NCI-H1105 (cell line): ENCODE measurements around the gene PRSS23.
"Not testable (repeated sequence)": the region's sequence is repeated elsewhere in the genome, so short reads cannot be mapped to it uniquely, and the experiment has no call there.

Source experiments
- DNase-seq: peaks from one replicate; lab custom pipeline; 2025; lab: John Stamatoyannopoulos, UW

The PRSS23 gene, protein sequence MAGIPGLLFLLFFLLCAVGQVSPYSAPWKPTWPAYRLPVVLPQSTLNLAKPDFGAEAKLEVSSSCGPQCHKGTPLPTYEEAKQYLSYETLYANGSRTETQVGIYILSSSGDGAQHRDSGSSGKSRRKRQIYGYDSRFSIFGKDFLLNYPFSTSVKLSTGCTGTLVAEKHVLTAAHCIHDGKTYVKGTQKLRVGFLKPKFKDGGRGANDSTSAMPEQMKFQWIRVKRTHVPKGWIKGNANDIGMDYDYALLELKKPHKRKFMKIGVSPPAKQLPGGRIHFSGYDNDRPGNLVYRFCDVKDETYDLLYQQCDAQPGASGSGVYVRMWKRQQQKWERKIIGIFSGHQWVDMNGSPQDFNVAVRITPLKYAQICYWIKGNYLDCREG

GRCh38 chr11:86800076-86800959 is at the start of gene PRSS23:
Gene PRSS23, plus strand, starts transcription at chr11:86800542. Its CDS starts 7,102 bp downstream, at chr11:86807644.
- DNase-seq = peak; percentile 61

- no peak for DNase-seq
Observed at GRCh38 chr11:86753459-86753858, 46.9 kb upstream of the PRSS23 start.

DNA sequence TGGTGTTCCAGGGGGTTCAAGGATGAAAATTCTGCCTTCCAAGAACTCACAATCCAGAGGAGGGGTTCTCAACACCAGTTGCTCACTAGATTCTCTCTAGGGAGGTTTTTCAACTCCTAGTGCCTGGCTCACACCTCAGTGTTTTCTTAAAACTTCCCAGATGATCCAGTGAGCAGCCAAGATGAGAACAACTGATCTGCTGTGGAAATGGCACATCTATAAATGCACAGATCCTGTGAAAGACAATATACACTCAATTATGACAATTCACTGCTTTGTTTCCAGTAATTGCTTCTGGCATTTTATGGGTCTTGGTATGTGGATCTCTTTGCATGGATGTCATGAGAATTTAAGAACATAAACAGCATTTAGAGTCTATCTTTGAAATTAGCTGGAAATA is 45.2 kb upstream of the PRSS23 start:
- DNase-seq = no peak

DNA sequence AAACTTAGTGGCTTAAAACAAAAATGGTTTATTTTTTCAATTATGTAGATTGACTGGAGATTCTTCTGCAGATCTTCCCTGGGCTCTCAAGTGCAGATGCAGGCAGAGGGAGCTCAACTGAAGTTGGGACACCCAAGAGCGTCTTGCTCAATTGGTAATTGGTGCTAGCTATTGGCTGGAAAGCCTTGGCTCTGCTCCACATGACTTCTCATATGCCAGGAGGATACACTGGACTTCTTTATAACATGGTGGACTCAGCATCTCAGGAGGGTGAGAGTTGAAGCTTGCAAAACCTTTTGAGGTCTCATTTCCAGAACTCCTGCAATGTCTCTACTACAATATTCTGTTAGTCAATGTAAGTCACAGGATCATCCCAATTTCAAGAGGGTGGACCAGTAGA is 42.2 kb upstream of the PRSS23 start:
- DNase-seq = no peak

DNA sequence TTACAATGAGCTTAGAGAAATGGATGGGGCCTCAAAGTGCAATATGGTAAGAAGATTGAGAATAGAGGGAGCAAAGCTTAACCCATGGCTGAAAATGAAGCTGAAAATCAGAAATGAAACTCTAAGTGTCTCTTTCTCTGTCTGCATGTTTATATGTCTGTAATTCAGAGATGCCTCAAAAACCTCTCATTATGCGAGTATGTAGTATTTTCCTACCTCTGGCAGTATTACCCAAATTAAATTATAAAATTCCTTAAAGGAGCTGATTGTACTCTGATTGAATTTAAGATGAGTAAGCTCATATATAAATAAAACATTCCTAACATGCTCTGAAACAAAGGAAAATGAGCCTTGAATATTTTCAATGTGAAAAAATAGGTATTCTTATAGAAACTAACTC is 39.8 kb upstream of the PRSS23 start:
- no peak for DNase-seq

DNA sequence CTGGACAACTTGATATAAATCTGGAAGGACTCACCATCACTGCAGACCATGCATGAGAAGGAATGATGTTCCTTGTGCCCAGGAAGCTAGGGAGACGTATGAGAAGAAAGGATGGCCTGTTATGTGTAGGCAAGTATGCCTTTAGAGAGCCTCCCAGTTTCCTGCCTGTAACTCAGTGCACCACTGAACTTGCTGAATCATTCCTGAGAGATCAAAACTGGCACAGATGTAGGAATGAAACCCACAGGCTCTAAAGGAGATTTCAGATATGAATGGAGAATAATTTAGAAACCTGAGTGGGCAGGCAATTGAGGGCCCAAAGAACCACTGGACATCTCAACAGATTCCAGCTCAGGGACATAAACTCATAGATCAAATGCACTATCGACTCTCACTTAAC is 38.4 kb upstream of the PRSS23 start:
- DNase-seq = no peak

DNA sequence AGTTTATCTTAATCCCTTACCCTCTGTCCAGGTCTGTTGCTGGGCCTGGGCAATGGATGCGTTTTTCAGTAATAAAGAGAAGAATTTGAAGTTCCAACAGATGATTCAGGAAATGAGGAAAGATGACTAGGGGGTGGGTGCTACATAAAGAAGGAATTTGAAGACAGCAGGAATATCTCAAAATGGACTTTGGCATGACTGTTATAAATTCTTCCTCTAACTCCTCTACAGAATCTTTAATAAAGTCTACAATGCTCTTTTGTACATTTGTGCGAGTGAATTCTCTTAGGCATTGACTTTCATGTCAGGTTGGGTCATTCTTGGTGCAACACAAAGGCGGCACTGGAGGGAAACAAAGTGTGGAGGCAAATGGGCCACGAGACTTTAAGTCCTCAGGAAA is 35.1 kb upstream of the PRSS23 start:
- DNase-seq = no peak

- no peak for DNase-seq
Observed at GRCh38 chr11:86765878-86766277, 34.5 kb upstream of the PRSS23 start.

DNA sequence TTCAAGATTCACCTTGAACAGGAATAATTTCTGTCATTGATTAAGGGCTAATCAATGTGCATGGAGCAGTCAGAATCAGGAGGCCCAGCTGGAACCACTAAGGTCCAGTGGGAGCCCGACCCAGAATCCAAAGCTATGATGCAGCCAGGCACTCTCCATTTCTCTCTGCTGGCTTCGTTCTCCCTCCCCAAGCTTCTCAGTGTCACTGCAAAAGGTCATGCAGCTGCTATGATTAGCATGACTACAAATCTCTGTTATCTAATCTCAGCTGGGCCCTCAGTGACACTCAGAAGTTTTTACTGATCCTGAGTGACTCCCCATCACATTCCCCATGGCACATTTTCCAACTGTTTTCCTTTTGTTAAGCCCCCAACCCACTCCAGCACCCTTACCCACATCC is 31.1 kb upstream of the PRSS23 start:
- DNase-seq = no peak

DNA sequence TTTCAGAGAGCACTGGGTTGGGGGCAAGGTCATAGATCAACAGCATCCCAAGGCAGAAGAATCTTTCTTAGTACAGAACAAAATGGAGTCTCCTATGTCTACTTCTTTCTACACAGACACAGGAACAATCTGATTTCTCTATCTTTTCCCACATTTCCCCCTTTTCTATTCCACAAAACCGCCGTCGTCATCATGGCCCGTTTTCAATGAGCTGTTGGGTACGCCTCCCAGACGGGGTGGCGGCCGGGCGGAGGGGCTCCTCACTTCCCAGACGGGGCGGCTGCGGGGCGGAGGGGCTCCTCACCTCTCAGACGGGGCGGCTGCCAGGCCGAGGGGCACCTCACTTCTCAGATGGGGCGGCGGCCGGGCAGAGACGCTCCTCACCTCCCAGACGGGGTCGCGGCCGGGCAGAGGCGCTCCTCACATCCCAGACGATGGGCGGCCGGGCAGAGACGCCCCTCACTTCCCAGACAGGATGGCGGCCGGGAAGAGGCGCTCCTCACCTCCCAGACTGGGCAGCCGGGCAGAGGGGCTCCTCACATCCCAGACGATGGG is 29.8 kb upstream of the PRSS23 start:
- not testable (repeated sequence) for DNase-seq

DNA sequence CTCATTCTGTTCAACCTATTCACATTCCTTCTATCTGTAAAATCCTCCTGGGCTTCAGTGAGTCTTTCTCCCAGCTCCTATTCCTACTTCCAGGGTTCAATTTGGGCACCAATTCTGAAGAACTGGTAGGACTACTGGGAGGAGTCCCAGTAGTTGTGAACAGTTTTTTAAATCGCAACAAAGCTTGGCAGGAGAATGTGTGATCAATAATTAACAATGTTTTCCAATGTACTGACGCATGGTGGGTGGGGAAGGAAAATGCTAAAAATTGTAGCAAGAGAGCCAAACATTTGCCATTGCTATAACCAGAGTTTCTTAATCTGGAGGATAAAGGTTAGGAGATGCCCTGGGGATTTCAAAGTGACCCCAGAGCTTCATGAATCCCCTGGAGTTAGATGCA is 27.3 kb upstream of the PRSS23 start:
- no peak for DNase-seq

DNA sequence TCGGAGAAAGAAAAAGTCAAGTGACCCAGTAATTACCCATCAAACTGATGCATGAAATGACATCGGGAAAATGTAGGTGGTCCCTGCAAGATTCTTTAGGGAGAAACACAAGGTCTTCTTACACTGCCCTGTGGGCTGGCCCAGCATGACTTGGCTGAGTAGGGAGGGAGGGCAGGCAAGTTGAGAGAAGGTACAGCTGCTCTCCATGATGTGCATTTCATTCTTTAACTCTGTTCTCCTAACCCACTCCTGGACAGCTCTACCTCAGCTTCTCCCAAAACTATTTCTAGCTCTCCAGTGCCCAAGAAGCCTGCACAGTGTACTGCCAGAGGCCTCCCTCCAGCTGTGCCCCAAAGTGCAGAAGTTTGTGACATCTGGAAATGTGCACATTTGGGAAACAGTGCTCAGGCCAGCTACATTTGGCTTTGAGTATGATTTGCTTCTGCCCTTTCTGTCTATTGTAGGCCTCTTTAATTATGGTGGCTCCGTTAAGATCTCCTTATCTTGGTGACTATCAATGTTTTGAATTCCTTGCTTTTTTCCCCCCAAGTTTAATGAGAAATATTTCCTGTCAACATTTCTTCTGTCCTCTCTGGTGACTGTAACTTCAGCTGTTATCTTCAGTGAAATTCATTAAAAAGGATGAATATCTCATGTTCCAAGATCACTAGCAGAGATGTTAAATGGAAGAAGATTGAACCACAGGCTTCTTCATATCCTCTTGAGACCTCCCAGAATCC is 26.7 kb upstream of the PRSS23 start:
- no peak for DNase-seq

- DNase-seq = no peak
Observed at GRCh38 chr11:86774417-86774816, 25.9 kb upstream of the PRSS23 start.

- no peak for DNase-seq
Observed at GRCh38 chr11:86775361-86775760, 25.0 kb upstream of the PRSS23 start.

DNA sequence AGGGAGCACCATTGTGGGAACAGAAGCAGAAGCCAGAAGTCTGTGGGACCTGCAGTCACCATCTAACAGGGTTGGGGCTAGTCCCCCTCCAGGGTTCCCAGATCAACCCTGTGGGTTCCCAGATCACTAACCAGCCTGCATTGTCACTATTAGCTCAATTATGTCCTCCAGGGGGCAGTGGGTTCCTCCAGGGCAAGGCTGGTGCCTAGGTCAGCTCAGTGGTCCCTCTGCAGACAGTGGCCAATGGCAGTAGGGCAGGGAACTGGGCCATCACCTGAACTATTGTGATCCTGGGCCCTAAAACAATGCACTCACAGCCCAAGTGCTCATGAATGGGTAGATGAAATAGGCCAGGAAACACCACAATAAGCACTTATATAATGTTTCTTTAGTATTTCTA is 18.8 kb upstream of the PRSS23 start:
- no peak for DNase-seq

GRCh38 chr11:86782742-86783141 is 17.6 kb upstream of the PRSS23 start:
- DNase-seq = no peak

GRCh38 chr11:86783661-86784060 is 16.7 kb upstream of the PRSS23 start:
- no peak for DNase-seq

DNA sequence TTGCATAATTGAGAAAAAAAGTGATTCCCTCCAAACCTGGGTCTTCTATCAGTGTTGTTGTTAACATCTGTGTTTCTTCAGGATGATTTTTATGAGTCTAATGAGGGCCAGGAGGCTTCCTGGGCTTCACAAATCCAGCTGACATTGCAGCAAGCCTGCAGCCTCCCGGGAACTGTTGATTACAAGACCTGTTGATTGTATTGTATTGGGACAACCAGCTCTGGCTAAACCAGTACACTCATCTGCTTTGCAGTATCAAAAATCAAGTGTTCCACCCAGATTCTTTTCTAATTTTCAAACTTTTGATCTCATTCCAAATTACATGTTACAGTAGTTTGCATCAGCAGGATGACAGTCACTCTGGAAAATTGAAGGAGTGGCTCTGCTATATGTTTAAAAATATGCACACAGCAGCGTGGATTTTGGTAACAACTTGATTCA is 16.1 kb upstream of the PRSS23 start:
- no peak for DNase-seq

DNA sequence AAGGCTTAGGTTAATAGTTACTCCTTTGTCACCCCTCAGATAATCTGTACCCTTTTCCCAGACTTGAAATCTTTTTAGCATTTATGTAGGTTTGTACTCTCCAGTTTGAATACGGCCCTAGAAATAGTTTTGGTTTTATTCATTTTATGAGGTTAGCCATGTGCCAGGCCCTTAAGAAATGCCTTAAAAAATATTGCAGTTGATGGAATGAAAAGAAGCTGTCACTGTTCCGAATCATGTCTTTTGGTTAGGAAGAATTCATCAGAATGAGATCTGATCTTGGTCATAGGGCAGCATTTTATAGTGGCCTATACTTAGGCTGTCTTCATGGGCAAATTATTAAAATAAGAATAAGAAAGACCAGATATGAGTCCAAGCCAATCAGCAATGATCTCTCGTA is 14.8 kb upstream of the PRSS23 start:
- DNase-seq = no peak

GRCh38 chr11:86787018-86787536 is 13.3 kb upstream of the PRSS23 start:
- DNase-seq = no peak

DNA sequence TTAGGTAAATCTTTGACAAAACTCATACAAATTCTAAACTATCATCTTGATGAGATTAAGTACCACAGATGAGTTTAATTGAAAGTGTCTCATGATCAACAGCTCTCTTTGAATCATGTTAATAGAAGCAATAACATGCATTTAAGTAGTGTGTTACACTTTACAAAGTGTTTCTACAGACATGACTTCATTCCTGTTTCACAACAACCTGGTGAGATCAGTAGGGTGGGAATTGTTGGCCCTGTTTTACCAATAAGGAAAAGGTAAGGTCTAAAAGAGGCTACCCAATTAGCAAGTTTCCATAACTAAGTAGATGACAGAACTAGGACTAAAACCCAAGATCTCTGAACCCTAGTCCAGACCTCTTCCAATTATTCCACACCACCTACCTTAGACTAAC is 12.7 kb upstream of the PRSS23 start:
- no peak for DNase-seq

DNA sequence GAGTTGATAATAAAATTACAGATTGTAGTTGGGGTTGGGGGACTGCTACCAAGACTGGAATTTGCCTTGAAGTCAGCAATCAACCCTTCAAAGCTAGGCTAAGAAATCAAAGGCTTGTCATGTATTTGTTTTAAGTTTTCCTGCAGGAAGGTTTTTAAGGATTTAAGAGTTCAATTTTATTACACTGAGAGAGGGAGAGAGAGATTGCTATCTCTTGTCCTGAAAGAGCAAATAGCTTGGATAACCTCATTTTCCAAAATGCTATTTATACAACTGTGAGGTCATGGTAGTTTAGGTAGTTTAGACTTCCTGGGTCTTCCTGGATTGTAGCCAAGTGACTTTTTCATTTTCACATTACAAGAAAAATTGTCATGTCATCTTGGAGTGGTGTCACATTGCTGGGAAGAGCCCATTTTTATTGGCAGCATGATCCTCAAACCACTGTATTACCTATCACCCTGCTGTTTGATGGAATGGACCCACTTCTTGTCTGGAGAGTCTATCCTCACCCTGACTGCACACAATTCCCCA is 10.1 kb upstream of the PRSS23 start:
- DNase-seq = no peak
